GM18508 (cell line): ENCODE data around the gene PPP5C.
"Not testable (repeated sequence)": the region's sequence is repeated elsewhere in the genome, so short reads cannot be mapped to it uniquely, and the experiment has no call there.

Source experiments
- ATAC-seq: cut with Tn5 transposase; IDR thresholded peaks from one replicate; pipeline ENCODE4 v1.9.1; 2021; ENCODE audit warnings: moderate number of reproducible peaks; ENCODE audit not compliant: insufficient read depth, unreplicated experiment

Gene PPP5C, protein sequence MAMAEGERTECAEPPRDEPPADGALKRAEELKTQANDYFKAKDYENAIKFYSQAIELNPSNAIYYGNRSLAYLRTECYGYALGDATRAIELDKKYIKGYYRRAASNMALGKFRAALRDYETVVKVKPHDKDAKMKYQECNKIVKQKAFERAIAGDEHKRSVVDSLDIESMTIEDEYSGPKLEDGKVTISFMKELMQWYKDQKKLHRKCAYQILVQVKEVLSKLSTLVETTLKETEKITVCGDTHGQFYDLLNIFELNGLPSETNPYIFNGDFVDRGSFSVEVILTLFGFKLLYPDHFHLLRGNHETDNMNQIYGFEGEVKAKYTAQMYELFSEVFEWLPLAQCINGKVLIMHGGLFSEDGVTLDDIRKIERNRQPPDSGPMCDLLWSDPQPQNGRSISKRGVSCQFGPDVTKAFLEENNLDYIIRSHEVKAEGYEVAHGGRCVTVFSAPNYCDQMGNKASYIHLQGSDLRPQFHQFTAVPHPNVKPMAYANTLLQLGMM

DNA sequence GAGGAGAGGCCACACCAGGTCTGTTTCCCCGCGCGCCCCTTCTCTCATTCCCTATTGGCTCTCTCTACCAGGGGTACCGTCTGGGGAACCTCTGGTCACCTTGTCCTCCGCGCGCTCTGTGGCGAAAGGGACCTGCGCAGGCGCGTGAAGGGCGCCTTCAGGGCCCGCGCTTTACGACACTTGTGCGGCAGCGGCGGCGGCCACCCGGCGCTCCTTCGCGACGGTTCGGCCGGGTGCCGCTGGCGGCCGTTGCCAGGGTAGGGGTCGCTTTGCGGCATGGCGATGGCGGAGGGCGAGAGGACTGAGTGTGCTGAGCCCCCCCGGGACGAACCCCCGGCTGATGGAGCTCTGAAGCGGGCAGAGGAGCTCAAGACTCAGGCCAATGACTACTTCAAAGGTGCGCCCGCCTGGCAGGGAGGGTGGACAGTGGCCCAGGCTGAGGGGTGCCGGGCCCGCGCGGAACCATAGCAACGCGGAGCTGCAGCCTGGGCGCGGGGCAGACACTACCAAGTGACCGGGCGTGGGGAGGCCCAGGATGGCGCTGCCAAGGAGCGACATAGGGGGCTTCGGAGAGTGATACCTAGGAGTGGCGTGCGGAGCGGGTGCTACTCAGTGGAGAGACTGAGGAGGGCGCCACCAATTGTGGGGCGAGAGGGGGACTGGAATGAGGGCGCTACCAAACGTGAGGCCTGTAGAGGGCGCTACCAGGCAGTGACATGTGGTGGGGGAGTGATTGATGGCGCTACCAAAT is at the start of gene PPP5C:
PPP5C (plus strand) TSS at position 267 of the 751 bp plus-strand sequence; CDS start at position 277, 10 bp downstream.
- no peak for ATAC-seq

DNA sequence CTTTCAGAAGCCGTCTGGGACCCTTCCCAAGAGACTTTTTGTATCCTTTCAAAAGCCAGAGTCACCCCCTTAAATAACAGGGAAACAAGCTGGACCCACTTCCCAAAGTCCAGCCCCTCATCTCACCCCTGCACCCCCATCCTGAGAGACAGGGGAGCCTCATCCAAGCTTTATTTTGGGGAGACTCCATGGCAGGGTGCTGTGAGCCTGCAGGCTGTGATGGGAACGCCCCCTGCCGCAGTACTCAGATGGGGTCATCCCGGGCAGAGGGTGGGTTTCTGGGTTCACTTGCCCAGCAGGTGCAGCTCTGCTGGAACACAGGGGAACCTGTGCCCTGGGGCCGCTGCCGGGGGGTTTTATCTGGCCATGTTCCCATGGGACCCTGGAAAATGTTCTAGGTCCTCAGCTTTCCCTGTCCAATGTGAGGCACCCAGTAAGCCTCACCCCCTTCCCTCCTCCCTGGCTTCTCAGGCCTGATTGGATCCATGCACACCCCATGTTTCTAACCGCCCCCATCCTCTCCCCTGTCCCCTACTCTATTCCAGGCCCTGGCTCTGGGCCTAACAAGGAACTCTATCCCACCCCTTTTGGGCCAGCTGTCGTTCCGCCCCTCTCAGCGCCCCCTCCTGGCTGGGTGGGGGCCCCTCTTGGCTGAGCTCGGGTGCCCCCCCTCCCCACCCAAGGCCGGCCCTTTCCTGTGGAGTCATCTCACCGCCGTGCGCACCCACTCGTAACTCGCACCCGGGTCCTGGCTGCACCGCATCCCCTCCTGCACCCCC is 49.0 kb upstream of the PPP5C start:
- no peak for ATAC-seq

DNA sequence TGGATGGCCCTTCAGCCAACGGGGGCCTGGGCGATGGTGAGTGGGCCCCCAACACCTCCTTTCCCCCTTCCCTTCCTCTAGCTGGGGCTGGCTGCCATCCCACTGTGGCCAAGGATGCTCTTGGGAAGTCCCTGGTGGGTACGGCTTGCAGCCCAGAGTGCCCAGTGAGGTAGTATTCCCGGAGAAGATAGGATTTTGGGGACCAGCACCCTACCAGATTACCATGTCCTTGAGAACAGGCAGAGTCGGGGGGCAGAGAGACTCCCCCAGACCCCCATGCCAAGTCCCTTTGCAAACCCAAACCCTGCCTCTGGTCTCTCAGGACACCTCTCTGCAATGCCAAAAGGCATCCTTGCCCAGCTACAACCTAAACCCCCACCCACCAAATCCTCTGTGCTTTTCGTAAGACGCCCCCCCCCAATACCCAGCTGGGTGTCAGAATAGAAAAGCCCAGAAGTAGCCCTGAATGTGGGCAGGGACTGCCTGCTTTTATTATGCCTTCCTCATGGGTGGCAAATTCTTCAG is 48.3 kb upstream of the PPP5C start:
- ATAC-seq, result no peak

DNA sequence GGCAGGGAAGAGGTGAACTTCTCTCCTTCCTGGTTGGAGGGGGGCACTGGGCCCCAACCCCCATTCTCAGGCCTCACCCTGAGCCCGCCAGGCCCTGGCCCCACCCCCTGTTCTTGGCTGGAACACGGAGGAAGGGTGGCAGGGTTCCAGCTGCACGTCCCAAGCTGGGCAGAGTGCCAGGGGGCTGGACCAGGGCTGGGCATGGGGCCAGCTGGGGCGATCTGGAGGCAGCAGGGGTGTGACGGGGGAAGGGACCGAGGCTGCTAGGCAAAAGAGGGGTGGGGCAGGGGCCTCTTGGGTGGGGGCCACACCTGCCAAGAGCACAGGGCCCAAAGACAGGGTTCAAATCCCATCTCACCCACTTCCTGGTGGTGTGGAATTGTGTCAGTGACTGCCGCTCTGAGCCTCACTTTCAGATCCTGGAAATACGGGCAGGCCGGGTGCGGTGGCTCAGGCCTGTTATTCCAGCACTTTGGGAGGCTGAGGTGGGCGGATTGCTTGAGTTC is 47.8 kb upstream of the PPP5C start:
- no peak for ATAC-seq

DNA sequence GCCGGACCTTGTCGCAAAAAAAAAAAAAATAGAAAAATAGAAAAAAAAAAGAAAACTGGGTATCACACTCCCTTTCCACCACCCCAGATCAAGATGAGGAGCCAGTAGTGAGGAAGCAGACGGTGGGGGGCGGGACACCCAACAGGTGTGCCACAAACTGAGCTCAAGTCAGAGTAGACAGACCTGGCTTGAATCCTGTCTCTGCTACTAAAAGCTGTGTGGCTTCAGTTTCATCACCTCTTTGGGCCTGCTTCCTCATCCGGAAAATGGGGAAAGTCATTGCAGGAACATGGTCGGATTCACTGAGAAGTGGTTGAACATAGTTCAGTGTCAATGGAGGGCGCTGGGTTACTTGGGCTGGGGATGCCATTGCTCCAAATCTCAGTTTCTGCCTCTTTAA is 47.2 kb upstream of the PPP5C start:
- ATAC-seq, result no peak

DNA sequence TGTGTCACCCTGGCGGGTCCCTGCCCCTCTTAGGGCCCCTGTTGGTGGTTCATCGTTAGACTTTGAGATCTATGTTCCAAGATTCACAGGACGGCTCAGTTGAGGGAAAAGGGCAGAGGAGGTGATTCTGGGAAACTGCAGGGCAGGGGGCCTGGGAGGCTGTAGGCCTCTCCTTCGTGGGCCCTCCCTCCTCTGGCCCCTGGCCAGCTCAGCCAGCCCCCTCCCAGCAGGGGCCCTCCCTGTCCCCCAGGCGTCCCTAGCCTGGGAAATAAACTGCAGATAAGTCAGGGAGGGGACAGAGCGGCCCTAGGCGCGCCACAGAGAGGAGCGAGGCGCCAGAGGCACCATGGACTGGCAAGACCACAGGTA is 43.6 kb upstream of the PPP5C start:
- ATAC-seq, result no peak

DNA sequence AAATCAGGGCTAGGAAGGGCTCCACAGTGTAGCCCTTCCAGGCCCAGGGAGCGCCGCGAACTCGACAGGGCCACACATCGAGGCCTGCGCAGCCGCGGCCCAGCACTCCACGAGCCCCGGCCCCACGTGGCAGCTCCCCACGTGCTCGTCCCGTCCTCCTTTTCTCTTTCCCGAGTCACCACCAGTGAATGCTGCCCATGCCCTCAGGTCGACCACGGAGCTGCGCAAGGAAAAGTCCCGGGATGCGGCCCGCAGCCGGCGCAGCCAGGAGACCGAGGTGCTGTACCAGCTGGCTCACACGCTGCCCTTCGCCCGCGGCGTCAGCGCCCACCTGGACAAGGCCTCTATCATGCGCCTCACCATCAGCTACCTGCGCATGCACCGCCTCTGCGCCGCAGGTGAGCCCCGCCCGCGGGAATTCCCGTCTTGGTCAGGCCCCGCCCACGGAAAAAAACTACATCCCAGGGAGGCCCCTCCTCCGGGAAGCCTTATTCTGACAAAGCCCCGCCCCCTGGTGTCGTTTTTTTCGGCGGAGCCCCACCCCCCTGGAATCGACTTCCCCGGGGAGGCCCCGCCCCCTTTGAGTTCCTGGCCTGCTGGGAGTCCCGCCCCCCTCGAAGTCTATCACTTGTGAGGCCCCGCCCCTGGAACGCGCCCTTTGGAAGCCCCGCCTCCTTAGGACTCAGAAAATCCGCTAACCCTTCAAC is 43.0 kb upstream of the PPP5C start:
- ATAC-seq, result no peak

DNA sequence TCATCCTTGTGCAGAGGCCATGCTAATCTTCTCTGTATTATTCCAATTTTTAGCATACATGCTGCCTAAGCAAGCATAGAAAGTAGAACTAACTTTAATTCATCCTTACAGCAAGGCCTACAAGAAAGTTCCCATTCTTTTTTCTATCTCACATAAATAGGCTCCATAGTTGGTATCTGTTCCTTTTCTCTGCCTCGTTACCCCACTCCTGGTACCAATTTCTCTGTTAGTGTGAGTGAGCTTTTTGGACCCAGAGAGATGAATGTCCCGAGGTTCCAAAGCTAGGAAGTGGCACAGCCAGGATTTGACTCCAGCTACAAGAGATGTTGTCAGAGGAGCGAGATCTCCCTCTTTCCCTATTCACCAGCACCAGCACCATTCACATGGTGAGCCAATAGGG is 40.4 kb upstream of the PPP5C start:
- no peak for ATAC-seq

DNA sequence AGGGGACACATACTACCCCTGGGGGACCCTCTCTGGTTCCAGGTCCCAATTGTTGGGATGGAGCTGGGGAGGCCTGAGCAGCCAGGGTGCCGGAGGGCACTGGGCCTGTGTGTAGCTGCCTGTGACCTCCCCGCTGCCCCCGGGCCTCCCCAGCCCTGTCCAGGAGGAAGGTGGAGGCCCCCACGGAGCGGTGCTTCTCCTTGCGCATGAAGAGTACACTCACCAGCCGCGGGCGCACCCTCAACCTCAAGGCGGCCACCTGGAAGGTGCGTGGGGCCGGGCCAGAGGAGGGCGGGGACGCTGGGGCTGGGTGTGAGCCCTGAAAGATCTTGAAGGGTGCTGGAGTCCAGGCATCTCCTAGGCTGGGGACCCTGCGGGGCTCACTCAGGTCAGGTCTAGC is 38.4 kb upstream of the PPP5C start:
- ATAC-seq, result no peak

DNA sequence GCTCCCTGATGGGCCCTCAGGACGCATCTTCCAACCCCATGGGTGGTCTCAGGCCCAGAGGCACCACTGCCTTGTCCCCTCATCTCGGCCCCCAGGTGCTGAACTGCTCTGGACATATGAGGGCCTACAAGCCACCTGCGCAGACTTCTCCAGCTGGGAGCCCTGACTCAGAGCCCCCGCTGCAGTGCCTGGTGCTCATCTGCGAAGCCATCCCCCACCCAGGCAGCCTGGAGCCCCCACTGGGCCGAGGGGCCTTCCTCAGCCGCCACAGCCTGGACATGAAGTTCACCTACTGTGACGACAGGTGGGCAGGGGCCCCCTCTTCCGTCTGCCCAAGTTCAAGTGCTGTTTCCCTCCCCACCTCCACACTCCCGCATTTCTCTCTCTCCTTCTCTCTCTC is 37.8 kb upstream of the PPP5C start:
- ATAC-seq, result no peak

DNA sequence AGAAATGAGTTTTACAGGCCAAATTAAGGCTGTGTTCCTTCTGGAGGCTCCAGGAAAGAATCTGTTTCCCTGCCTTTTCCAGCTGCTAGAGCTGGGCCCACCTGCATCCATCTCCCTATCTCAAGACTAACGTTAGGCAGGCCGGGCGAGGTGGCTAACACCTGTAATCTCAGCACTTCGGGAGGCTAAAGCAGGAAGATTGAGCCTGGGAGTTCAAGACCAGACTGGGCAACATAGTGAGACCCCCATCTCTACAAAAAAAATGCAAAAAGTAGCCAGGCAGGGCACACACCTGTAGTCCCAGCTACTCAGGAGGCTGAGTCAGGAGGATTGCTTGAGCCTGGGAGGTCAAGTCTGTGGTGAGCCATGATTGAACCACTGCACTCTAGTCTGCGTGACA is 35.4 kb upstream of the PPP5C start:
- ATAC-seq, result no peak

DNA sequence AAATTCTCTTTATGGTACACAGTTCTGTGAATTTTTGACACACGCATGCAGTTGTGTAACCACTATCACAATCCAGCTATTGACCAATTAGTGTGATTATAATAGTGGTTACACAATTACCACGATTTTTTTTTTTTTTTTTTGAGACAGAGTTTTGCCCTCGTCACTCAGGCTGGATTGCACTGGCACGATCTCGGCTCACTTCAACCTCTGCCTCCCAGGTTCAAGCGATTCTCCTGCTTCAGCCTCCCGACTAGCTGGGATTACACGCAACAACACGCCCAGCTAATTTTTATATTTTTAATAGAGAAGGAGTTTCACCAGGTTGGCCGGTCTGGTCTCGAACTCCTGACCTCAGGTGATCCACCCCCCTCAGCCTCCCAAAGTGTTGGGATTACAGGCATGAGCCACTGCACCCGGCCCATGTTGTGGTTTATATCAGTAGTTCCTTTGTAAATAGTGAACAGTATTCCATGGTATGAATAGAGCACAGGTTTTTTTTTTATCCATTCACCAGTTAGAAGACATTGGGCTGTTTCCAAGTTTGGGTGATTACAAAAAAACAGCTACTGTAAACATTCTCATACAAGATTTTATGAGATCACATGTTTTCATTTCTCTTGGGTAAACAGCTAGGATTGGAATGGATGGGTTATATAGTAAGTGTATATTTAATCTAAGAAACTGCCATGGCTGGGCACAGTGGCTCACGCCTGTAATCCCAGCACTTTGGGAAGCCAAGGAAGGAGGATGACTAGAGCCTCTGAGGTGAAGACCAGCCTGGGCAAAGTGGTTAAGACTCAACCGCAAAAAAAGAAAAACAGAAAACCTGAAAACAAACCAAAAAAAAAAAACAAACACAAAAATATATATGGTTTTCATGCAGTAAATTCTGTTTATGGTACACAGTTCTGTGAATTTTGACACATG is 33.1 kb upstream of the PPP5C start:
- ATAC-seq, result not testable (repeated sequence)

DNA sequence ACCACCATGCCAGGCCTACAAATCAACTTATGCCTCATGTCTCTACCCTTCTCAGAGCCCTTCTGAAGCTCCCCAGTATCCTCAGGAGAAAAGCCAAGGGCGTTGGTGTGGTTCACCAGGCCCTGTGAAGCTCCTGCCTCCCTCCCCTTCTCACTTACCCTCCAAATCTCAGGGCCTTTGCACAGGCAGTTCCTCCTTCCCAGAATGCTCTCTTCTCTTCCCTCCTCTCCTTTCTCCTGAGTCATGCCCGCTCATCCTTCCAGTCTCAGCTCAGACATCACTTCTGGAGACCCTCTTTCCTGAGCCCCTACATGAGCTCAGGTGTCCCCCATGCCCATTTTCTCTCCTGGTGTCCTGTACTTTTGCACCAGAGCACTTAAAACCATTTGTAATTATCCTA is 29.5 kb upstream of the PPP5C start:
- ATAC-seq, result no peak

DNA sequence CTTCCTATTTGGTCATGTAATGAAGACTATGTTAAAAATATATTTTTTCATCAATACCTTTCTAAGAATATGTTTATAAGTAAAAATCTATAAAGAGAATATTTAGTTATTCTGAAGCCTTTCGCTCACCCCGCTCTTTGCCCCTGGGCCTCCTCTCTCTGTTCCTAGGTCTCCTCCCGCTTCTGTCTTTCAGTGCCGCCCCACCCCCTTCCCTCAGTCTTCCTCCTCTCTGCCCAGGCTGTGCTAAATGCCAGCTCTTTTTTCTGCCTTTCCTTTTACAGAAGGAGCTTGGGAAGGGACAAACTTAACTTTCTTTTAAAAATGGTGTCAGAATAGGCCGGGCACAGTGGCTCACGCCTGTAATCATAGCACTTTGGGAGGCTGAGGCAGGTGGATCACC is 27.3 kb upstream of the PPP5C start:
- no peak for ATAC-seq

DNA sequence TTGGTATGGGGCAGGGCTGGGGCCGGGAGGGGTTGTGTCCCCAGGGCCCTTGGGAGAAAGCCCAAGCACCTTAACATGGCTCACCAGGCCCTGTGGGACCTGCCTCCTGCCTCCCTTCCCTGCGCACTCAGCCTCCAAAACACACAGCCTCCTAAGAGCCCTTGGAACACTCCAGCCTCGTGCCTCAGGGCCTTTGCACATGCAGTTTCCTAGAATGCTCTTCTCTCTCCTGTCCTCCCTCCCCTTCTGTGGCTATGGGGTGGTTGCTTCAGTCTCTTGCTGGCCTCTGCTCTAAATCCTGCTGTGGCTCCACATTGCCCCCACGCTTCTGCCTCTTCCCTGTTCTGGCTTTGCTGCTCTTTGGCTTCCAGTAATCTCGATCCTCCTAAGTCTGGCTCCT is 26.3 kb upstream of the PPP5C start:
- ATAC-seq, result no peak

DNA sequence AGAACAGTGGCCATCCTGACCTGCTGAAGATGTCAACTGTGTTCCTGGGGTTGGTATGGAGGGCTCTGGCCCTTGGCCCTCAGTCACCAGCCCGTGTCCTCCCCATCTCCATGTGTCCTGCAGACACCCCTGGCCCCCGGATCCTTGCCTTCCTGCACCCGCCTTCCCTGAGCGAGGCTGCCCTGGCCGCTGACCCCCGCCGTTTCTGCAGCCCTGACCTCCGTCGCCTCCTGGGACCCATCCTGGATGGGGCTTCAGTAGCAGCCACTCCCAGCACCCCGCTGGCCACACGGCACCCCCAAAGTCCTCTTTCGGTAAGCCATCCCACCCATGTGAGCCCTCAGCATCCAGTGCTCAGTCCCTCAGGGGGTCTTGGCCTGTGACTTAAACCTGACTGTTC is 25.2 kb upstream of the PPP5C start:
- ATAC-seq, result no peak

DNA sequence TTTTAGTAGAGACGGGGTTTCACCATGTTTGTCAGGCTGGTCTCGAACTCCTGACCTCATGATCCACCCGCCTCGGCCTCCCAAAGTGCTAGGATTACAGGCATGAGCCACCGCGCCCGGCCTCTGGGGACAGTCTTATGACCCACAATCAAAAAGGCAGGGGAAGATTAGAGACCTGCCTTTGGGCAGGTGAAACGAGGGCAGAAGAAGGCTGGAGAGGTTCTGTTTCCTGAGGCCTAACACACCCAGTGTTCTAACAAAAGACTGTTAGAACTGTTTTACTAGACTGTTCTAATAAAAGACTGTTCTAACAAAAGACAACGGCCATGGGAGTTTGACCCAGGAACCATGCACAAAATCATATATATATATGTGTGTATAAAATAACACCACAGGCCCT is 23.7 kb upstream of the PPP5C start:
- not testable (repeated sequence) for ATAC-seq

DNA sequence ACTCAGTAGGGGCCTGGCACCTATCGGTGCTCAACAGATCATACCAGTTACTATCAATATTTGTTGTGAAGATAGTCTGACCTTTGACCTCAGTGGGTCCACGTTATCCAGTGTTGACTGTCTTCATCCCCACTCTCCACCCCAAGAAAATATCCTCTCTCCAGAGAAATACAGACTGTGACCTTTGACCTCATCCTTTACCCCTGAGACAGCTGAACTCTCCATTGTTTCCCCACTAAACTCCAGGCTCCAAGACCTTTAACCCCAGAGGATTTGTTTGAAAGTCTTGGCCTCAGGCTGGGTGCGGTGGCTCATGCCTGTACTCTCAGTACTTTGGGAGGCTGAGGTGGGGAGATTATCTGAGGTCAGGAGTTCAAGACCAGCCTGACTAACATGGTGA is 22.6 kb upstream of the PPP5C start:
- ATAC-seq, result no peak

DNA sequence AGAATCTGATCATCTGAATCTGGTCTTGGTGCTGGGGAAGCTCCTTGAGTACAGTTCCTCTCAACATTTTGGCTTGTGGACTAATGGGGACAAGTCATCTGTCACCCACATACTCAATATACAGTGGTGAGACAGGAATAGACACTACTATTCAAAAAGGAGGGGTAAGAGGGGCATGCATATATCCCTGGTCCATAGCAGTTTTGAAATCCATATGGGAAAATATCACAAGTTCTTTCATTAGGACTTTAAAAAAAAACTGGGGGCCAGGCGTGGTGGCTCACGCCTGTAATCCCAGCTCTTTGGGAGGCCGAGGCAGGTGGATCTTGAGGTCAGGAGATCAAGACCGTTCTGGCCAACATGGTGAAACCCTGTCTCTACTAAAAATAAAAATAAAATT is 20.3 kb upstream of the PPP5C start:
- ATAC-seq, result no peak
